NCI-H1105 treated with DMSO at 0.1 percent for 48 hours (cell line): ENCODE measurements around the gene MYO1F.

Experiments used
- DNase-seq: peaks from one replicate; lab custom pipeline; 2025; lab: John Stamatoyannopoulos, UW

Gene MYO1F

DNA sequence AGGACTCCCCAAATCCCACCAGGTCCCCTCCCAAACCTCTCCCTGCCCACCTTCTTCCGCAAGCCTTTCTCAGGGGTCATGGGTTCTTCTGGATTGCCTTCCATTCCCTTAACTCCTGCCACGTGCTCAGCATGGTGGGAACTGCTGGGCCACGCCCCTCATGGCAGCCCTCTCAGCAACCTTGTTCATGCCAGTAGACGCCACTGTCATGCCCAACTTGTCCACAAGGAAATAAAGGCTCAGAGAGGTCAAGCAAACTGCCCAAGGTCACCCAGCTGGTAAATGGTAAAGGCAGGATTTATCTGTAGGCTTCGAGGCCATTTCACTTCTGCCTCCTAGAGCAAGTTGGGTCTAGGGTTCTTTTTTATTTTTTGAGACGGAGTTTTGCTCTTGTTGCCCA is 85.7 kb downstream of the MYO1F start:
- no peak for DNase-seq

GRCh38 chr19:8490873-8491272 is 86.4 kb downstream of the MYO1F start:
- DNase-seq = no peak

GRCh38 chr19:8490395-8490760 is 86.9 kb downstream of the MYO1F start:
- DNase-seq = no peak

DNA sequence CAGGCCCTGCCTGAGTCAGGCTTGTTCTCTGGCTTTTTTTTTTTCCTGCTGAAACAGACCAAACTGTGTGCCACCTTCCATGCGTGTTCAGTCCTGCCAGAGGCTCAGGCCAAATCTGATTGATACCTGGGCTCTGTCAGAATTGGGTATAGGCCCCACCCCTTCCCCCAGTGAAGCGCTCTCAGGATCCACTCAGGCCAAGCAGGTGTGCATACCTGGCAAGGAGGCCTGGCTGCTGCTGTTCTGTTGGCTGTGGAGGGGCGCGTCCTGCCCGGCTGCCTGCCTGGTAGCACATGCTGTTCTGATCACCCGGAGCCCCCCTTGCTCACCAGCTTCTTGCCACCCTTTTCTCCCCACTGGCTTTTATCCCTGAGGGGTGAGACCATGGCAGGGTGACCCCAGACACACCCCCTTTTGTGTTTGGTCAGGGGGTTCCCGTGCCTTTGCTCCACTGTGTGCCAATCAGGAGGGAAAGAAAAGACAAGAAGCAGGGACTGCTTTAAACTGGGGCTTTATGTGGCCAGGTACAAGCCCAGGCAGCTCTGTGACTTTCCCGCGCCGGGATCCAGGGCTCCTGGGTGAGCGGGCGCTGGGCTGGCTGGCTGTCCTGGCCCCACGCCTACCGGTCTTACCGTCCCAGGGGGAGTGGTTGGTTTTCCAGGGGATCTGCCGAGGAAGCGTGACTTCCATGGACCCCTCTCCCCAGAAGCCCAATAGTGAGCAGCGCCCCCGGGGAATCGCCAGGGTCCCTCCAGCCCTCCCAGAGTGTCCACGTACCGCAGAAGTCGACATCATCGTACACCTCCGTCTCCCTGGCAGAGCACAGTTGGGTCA is 87.5 kb downstream of the MYO1F start:
- peak; percentile 76 for DNase-seq

DNA sequence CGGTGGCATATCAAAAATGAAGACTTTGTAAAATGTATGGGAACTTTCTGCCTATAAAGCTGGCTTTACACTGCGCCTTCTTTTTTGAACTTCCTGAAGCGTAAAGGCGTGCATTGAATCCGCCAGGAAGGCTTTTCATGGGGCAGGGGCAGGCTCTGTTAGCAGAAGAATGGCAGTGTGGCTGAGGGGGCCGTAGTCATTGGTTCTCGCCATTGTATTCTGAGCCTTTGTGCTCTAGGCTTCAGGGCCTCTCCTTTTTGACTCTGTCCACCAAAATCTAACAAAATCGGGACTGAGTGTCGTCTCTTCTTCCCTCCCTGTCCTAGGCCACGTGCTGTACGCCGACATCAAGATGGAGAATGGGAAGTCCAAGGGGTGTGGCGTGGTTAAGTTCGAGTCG is 88.9 kb downstream of the MYO1F start:
- DNase-seq = no peak

DNA sequence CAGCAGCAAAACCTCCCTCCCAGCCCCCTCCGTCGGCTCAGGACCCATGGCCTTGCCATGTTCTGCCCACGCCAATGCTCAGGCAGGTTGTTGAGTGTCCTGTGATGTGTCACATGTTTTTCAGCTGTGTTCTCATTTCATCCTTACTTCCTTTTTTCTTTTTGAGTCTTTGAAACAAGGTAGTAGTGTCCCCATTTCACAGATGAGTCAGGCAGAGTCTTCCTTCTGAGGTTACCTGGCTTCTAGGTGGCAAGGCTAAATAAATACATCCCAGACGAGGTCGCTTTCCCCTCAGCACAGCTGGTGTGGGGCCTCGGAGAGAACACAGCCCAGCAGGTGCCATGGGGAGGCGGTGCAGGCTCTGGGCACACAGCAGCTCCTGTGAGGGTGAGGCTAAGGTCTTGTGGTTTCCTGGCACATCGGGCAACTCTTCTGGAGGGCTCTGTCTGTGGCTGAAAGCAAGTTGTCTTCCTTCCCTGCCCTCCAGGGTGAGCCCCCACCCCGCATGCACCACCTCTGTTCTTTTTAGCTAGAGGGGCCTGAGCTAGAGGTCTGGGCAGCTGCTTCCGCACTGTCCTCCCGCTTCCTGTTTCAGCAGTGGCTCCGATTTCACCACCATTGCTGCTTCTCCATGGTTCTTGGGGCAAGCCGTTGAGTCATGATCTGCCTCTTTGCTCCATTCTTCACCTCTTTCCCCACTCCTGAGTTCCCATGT is 89.9 kb downstream of the MYO1F start:
- DNase-seq = no peak

- DNase-seq = no peak
These were observed 90.5 kb downstream of the MYO1F start for GRCh38 chr19:8486661-8487136.

- no peak for DNase-seq
These were observed 91.5 kb downstream of the MYO1F start for GRCh38 chr19:8485561-8486371.

DNA sequence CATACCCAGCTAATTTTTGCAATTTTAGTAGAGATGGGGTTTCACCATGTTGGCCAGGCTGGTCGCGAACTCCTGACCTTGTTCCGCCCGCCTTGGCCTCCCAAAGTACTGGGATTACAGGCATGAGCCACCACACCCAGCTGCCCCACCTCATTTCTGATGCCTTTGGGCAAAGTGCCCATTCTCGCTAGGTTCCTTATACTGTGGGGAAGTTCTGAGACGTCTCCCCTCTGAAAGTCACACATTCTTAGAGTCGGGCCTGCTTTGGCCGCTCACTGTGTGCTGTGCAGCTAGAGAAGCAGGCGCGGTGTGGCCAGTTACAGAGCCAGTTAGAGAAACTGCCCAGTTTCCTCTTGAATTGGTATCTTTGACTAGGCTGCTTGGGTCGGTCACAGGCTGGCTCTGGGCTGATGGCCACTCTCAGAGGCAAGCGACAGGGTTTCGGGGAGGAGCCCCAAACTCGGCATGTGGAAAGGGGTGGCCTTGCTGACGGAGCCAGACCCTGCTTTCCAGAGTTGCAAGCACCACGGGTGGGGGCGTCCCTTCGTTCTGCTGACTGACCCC is 92.8 kb downstream of the MYO1F start:
- no peak for DNase-seq

- no peak for DNase-seq
These were observed 94.1 kb downstream of the MYO1F start for GRCh38 chr19:8483165-8483564.

- DNase-seq = no peak
These were observed 94.5 kb downstream of the MYO1F start for GRCh38 chr19:8482696-8483095.

GRCh38 chr19:8481616-8482015 is 95.6 kb downstream of the MYO1F start:
- DNase-seq = no peak

- no peak for DNase-seq
These were observed 96.0 kb downstream of the MYO1F start for GRCh38 chr19:8481201-8481600.

- no peak for DNase-seq
These were observed 98.6 kb downstream of the MYO1F start for GRCh38 chr19:8478598-8478997.

- no peak for DNase-seq
These were observed 99.4 kb downstream of the MYO1F start for GRCh38 chr19:8477889-8478288.

DNA sequence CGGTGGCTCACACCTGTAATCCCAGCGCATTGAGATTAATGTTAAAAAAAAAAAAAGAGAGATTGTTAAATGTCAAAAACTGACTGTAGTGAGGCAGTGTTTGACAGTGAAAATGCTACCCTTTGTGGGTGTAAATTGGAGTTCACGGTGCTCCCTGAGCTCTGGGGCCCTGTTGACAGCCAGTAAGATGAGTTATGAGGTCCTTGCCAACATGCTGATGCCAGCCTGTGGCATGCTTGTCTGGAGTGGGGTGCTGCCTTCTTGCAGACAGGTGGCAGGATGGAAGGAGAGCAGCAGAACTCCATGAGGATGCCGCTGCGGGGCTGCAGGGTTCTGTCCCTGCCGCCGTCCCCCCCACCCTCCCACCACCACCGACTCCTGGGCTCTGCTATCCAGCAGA is 100.7 kb downstream of the MYO1F start:
- no peak for DNase-seq

DNA sequence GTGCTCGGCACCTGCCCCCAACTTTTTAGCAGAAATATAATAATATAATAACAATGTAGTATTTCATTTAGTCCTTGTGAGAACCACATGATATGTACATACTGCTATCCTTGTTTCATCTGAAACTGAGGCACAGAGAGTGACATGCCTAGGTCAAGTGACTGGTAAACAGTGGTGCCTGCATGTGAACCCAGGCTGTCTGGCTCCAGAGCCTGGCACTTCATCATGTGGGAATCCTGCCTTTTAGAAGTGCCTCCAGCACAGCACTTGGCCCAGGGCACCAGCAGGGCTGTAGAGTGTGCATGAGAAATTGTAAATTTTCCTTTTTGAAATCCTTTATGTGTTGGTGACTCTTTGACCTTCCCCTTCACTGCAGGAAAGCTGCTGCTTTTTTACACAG is 102.2 kb downstream of the MYO1F start:
- no peak for DNase-seq

GRCh38 chr19:8473648-8474476 is 103.4 kb downstream of the MYO1F start:
- no peak for DNase-seq
